ENCODE data around the gene KSR2.

DNA sequence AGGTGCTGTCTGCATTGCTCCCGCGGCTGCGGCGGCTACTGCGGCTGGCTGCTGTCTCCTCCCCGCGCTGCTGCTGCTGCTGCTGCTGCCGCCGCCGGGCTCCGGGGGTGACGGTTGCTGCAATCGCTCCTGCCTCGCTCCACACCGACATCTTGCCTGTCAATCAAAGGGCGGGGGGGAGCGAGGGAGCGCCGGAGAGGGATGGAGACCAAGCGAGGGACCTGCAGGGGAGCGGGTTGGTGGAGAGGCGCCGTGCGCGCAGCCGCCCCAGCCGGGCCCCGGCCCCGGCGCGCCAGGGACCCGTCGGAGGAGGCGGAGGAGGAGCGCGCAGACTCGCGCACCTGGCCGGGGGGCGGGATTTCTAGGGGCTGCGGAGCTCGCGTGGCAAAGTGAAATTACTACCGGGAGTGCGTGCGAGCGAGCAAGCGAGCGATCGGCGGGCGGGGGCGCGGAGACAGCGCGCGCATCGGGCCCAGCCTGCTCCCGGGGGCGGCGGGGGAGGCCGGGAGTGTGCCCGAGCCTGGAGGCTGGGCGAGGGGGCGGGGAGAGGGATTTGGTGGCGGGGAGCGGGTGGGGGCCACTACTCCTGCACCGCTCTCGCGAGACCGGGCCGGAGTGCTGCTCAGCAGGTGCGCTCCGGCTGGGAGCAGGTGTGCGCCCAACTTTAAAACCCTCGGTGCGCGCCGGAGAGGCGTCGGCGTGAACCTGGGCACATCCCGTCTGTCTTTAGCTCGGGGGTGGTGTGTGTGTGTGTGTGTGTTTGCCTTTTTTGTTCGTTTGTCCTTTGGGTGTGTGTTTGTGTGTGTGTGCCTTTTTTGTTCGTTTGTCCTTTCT, at the start of gene KSR2:
- TF ChIP-seq ZNF274 (IDR thresholded peaks at IDR 0.05; ENCODE audit: low read depth, low read length) (no peak), SUZ12 (IDR thresholded peaks at IDR 0.05; ENCODE audit: extremely low read depth, insufficient read depth, insufficient read length) (no peak)
